HepG2 (cell line): Measurements from ENCODE around the gene ACADSB. TPM values are rescaled to one million over a fixed set of nuclear protein-coding genes. Genes with fewer than 3 reads are reported as not detected.

Experiments used
- FUBP1 ChIP-seq: sonication (generic); formaldehyde crosslinking; IDR thresholded peaks from 2 replicates; pipeline ENCODE4 v1.5.1; 2020; ENCODE audit warnings: missing genetic modification reagents, mild to moderate bottlenecking, borderline replicate concordance
- HNF1B ChIP-seq: sonication (generic); formaldehyde crosslinking; IDR thresholded peaks from 2 replicates; pipeline ENCODE4 v1.5.1; 2020; ENCODE audit warnings: mild to moderate bottlenecking, moderate library complexity, missing genetic modification reagents
- HOXA3 ChIP-seq: sonication (generic); formaldehyde crosslinking; IDR thresholded peaks from 2 replicates; pipeline ENCODE4 v1.5.0; 2020; ENCODE audit warnings: missing genetic modification reagents
- ISL2 ChIP-seq: sonication (generic); formaldehyde crosslinking; IDR thresholded peaks from 2 replicates; pipeline ENCODE4 v1.5.0; 2020; ENCODE audit warnings: missing genetic modification reagents
- SNAPC2 ChIP-seq: sonication (generic); formaldehyde crosslinking; IDR thresholded peaks from 2 replicates; pipeline ENCODE4 v1.8.1; 2022; ENCODE audit warnings: mild to moderate bottlenecking, missing genetic modification reagents
- SP2 ChIP-seq: sonication (generic); formaldehyde crosslinking; IDR thresholded peaks from 2 replicates; pipeline ENCODE4 v1.5.1; 2020; ENCODE audit warnings: mild to moderate bottlenecking, missing genetic modification reagents
- THAP8 ChIP-seq: sonication (generic); formaldehyde crosslinking; IDR thresholded peaks from 2 replicates; pipeline ENCODE4 v1.5.1; 2020; ENCODE audit warnings: missing genetic modification reagents, mild to moderate bottlenecking, borderline replicate concordance
- ZBTB7B ChIP-seq: sonication (generic); formaldehyde crosslinking; IDR thresholded peaks from 2 replicates; pipeline ENCODE4 v1.4.0; 2020; ENCODE audit warnings: missing genetic modification reagents
- ZNF629 ChIP-seq: sonication (generic); formaldehyde crosslinking; conservative IDR thresholded peaks from 2 replicates; pipeline ENCODE4 v1.5.0; 2020; ENCODE audit warnings: missing genetic modification reagents
- ZNF781 ChIP-seq: sonication (generic); formaldehyde crosslinking; IDR thresholded peaks from 2 replicates; pipeline ENCODE4 v1.5.1; 2020; ENCODE audit warnings: borderline replicate concordance, mild to moderate bottlenecking, missing genetic modification reagents; ENCODE audit errors: not compliant biosample characterization
- polyA plus RNA-seq, 8 experiments: library from polyadenylated mRNA; depleted of rRNA in 3 of 8; stranded (reverse) in 7 of 8; unstranded in 1 of 8; fragments of >200 nt; fragmentation: Illumina TruSeq in 4 of 8; extraction: Trizol in 4 of 8; gene quantifications; 2 replicates each; pipeline versions ENCODE4 v1.2.1 to v1.2.3, GENCODE V29; 2011 to 2016; ENCODE audit warnings: low read depth in 4 of 8, missing spikeins in 1 of 8, mixed read lengths in 1 of 8; ENCODE audit not compliant: insufficient read depth in 1 of 8
- total RNA-seq, 5 experiments: library from RNA; depleted of rRNA; stranded (reverse); fragments of >200 nt; fragmentation: Illumina TruSeq; extraction: Trizol; gene quantifications; 2 replicates each; pipeline ENCODE4 v1.2.3, GENCODE V29; 2016; ENCODE audit warnings: low read depth in 1 of 5
- TF ChIP-seq, protein P1 (sequence below), 2 experiments: sonication (generic) in 1 of 2; formaldehyde crosslinking in 1 of 2; IDR thresholded peaks; 2 replicates each; pipeline versions ENCODE4 v1.4.0 to v1.6.1; 2018 to 2020; ENCODE audit warnings: missing genetic modification reagents in 2 of 2, borderline replicate concordance in 1 of 2, low read depth in 1 of 2, mild to moderate bottlenecking in 1 of 2, missing biosample characterization in 1 of 2
- TF ChIP-seq, protein P2 (sequence below): sonication (generic); formaldehyde crosslinking; IDR thresholded peaks from 2 replicates; pipeline ENCODE4 v1.5.0; 2020; ENCODE audit warnings: mild to moderate bottlenecking, missing genetic modification reagents, borderline replicate concordance
- TF ChIP-seq, protein P3 (sequence below): IDR thresholded peaks from 2 replicates; pipeline ENCODE4 v1.4.0; 2020; ENCODE audit warnings: mild to moderate bottlenecking, missing genetic modification reagents
- TF ChIP-seq, protein P4 (sequence below): sonication (generic); formaldehyde crosslinking; IDR thresholded peaks from 2 replicates; pipeline ENCODE4 v1.4.0; 2020; ENCODE audit warnings: missing genetic modification reagents

ACADSB gene
- total and polyA plus RNA-seq, 2 of the 13 experiments (the other 11 are each of a cell fraction or from before 2014, with no cell fraction given): 80.0 to 87.6 TPM

DNA sequence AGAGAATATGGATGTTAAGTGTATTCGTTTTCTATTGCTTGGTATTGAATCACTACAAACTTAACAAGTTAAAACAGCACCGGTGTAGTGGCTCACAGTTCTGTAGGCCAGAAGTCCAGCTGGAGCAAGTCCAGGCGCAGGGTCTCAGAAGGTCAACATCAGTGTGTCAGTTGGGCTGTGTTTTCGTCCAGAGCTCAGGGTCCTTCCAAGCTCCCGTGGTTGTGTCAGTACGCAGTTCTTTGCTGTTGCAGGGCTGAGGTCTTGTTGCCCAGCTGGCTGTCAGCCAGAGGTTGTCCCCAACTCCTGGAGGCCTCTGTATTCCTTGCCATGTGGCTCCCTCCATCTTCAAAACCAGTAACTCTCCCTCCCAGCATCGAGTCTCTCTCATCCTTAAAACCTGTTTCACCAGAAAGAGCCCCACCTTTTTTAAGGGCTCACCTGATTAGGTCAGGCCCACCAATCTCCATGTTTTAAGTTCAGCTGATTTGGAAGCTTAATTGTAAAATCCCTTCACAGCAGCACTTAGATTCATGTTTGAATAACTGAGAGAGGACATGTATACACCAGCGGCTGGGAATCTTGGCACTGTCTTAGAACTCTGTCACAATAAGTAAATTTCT lies 26.8 kb downstream of the ACADSB start (continued):
- TF ChIP-seq, protein P1, sequence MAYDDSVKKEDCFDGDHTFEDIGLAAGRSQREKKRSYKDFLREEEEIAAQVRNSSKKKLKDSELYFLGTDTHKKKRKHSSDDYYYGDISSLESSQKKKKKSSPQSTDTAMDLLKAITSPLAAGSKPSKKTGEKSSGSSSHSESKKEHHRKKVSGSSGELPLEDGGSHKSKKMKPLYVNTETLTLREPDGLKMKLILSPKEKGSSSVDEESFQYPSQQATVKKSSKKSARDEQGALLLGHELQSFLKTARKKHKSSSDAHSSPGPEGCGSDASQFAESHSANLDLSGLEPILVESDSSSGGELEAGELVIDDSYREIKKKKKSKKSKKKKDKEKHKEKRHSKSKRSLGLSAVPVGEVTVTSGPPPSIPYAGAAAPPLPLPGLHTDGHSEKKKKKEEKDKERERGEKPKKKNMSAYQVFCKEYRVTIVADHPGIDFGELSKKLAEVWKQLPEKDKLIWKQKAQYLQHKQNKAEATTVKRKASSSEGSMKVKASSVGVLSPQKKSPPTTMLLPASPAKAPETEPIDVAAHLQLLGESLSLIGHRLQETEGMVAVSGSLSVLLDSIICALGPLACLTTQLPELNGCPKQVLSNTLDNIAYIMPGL (CRISPR knock-in tag; IDR thresholded peaks at IDR 0.05; ENCODE audit: borderline replicate concordance in 1 of 2, low read depth in 1 of 2): no peak
- TF ChIP-seq FUBP1 (CRISPR knock-in tag) (no peak), ZNF629 (CRISPR knock-in tag) (no peak), SP2 (CRISPR knock-in tag) (no peak), HNF1B (CRISPR knock-in tag) (peak; percentile 46; the same call in 1 of the 2 replicates), HOXA3 (CRISPR knock-in tag) (peak; percentile 81), THAP8 (CRISPR knock-in tag) (no peak), SNAPC2 (CRISPR knock-in tag) (no peak), ISL2 (CRISPR knock-in tag) (peak; percentile 58; the same call in 1 of the 2 replicates), ZBTB7B (CRISPR knock-in tag) (peak; percentile 76), ZNF781 (CRISPR knock-in tag) (no peak)
- TF ChIP-seq, protein P2, sequence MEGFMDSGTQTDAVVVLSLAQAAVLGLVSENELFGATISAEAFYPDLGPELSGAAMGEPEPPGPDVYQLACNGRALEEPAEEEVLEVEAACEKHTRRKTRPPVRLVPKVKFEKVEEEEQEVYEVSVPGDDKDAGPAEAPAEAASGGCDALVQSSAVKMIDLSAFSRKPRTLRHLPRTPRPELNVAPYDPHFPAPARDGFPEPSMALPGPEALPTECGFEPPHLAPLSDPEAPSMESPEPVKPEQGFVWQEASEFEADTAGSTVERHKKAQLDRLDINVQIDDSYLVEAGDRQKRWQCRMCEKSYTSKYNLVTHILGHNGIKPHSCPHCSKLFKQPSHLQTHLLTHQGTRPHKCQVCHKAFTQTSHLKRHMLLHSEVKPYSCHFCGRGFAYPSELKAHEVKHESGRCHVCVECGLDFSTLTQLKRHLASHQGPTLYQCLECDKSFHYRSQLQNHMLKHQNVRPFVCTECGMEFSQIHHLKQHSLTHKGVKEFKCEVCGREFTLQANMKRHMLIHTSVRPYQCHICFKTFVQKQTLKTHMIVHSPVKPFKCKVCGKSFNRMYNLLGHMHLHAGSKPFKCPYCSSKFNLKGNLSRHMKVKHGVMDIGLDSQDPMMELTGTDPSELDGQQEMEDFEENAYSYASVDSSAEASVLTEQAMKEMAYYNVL (CRISPR knock-in tag): 0 out of 2 replicates have a peak, but pooled peaks have one; percentile 38
- TF ChIP-seq, protein P3, sequence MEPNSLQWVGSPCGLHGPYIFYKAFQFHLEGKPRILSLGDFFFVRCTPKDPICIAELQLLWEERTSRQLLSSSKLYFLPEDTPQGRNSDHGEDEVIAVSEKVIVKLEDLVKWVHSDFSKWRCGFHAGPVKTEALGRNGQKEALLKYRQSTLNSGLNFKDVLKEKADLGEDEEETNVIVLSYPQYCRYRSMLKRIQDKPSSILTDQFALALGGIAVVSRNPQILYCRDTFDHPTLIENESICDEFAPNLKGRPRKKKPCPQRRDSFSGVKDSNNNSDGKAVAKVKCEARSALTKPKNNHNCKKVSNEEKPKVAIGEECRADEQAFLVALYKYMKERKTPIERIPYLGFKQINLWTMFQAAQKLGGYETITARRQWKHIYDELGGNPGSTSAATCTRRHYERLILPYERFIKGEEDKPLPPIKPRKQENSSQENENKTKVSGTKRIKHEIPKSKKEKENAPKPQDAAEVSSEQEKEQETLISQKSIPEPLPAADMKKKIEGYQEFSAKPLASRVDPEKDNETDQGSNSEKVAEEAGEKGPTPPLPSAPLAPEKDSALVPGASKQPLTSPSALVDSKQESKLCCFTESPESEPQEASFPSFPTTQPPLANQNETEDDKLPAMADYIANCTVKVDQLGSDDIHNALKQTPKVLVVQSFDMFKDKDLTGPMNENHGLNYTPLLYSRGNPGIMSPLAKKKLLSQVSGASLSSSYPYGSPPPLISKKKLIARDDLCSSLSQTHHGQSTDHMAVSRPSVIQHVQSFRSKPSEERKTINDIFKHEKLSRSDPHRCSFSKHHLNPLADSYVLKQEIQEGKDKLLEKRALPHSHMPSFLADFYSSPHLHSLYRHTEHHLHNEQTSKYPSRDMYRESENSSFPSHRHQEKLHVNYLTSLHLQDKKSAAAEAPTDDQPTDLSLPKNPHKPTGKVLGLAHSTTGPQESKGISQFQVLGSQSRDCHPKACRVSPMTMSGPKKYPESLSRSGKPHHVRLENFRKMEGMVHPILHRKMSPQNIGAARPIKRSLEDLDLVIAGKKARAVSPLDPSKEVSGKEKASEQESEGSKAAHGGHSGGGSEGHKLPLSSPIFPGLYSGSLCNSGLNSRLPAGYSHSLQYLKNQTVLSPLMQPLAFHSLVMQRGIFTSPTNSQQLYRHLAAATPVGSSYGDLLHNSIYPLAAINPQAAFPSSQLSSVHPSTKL (CRISPR knock-in tag): peak; percentile 74
- TF ChIP-seq, protein P4, sequence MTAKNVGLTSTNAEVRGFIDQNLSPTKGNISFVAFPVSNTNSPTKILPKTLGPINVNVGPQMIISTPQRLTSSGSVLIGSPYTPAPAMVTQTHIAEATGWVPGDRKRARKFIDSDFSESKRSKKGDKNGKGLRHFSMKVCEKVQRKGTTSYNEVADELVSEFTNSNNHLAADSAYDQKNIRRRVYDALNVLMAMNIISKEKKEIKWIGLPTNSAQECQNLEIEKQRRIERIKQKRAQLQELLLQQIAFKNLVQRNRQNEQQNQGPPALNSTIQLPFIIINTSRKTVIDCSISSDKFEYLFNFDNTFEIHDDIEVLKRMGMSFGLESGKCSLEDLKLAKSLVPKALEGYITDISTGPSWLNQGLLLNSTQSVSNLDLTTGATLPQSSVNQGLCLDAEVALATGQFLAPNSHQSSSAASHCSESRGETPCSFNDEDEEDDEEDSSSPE (CRISPR knock-in tag): no peak
